Loucy (cell line): ENCODE results near the gene RAD51B.

ENCODE experiments used
- CTCF ChIP-seq: fragments of 200-600 bp; sonication (generic); conservative IDR thresholded peaks from 2 replicates; pipeline ENCODE4 v1.5.1; 2014; ENCODE audit warnings: mild to moderate bottlenecking, antibody characterized with exemption, low read length
- EZH2phosphoT487 ChIP-seq: fragments of 200-600 bp; IDR thresholded peaks from 2 replicates; pipeline ENCODE4 v1.6.1; 2018; ENCODE audit warnings: antibody characterized with exemption, mild to moderate bottlenecking, moderate library complexity, borderline replicate concordance

GRCh38 chr14:68203871-68204270, 384.3 kb downstream of the RAD51B start:
- no peak for TF ChIP-seq CTCF
- no peak for TF ChIP-seq EZH2phosphoT487
